H9 (cell line): Measurements from ENCODE around the gene MCF2L2. TPM values are rescaled to one million over a fixed set of nuclear protein-coding genes. Genes with fewer than 3 reads are reported as not detected.

Source experiments
- DNase-seq: peaks from one replicate; pipeline ENCODE4 v3.0.0-alpha.2; 2017
- H2AFZ ChIP-seq: one replicate; pipeline ENCODE4 v1.6.1; 2013; ENCODE audit warnings: mild to moderate bottlenecking, low read length, control low read depth, moderate library complexity
- H2AK5ac ChIP-seq: 2 replicates; pipeline ENCODE4 v1.6.1; 2013; ENCODE audit warnings: low read length, control low read depth, mixed read lengths; ENCODE audit not compliant: insufficient read length
- H2BK120ac ChIP-seq: one replicate; pipeline ENCODE4 v1.6.1; 2013; ENCODE audit warnings: low read depth, mild to moderate bottlenecking, low read length, control low read depth, inconsistent platforms; ENCODE audit not compliant: poor library complexity, severe bottlenecking
- H2BK12ac ChIP-seq: 2 replicates; pipeline ENCODE4 v1.6.1; 2013; ENCODE audit warnings: low read length, control low read depth, mixed read lengths, low read depth; ENCODE audit not compliant: insufficient read length
- H2BK15ac ChIP-seq: 2 replicates; pipeline ENCODE4 v1.6.1; 2013; ENCODE audit warnings: low read depth, low read length, control low read depth
- H2BK20ac ChIP-seq: one replicate; pipeline ENCODE4 v1.6.1; 2013; ENCODE audit warnings: low read depth, mild to moderate bottlenecking, low read length, control low read depth, inconsistent platforms; ENCODE audit not compliant: poor library complexity, severe bottlenecking
- H2BK5ac ChIP-seq: 2 replicates; pipeline ENCODE4 v1.6.1; 2013; ENCODE audit warnings: low read length, control low read depth, mixed read lengths; ENCODE audit not compliant: insufficient read length
- H3K14ac ChIP-seq: 2 replicates; pipeline ENCODE4 v1.6.1; 2013; ENCODE audit warnings: low read length, control low read depth; ENCODE audit not compliant: insufficient read depth
- H3K18ac ChIP-seq: 2 replicates; pipeline ENCODE4 v1.6.1; 2013; ENCODE audit warnings: low read depth, mild to moderate bottlenecking, mixed read lengths, low read length, control low read depth; ENCODE audit not compliant: insufficient read length
- H3K23ac ChIP-seq: 2 replicates; pipeline ENCODE4 v1.6.1; 2013; ENCODE audit warnings: low read length, control low read depth, mixed read lengths, low read depth; ENCODE audit not compliant: insufficient read length
- H3K23me2 ChIP-seq: 2 replicates; pipeline ENCODE4 v1.6.1; 2013; ENCODE audit warnings: low read depth, mild to moderate bottlenecking, mixed read lengths, low read length, control low read depth; ENCODE audit not compliant: insufficient read length, poor library complexity, severe bottlenecking
- H3K27ac ChIP-seq: 2 replicates; pipeline ENCODE4 v1.5.1; 2013; ENCODE audit warnings: low read length, control low read depth, mixed read lengths, low read depth; ENCODE audit not compliant: insufficient read length
- H3K27me3 ChIP-seq: 2 replicates; pipeline ENCODE4 v1.6.1; 2013; ENCODE audit warnings: low read length, control low read depth, inconsistent platforms; ENCODE audit not compliant: insufficient read depth
- H3K4ac ChIP-seq: 2 replicates; pipeline ENCODE4 v1.6.1; 2013; ENCODE audit warnings: low read depth, mild to moderate bottlenecking, control low read depth, inconsistent platforms, low read length, moderate library complexity
- H3K4me1 ChIP-seq: 2 replicates; pipeline ENCODE4 v1.6.1; 2013; ENCODE audit warnings: low read length, control low read depth, inconsistent platforms; ENCODE audit not compliant: insufficient read depth
- H3K4me2 ChIP-seq: 2 replicates; pipeline ENCODE4 v1.6.1; 2013; ENCODE audit warnings: low read length, control low read depth, mixed read lengths; ENCODE audit not compliant: insufficient read length, insufficient read depth
- H3K56ac ChIP-seq: 2 replicates; pipeline ENCODE4 v1.6.1; 2013; ENCODE audit warnings: low read depth, mild to moderate bottlenecking, mixed read lengths, low read length, control low read depth; ENCODE audit not compliant: insufficient read length
- H3K79me1 ChIP-seq: 2 replicates; pipeline ENCODE4 v1.6.1; 2013; ENCODE audit warnings: low read depth, mild to moderate bottlenecking, moderate library complexity, low read length, control low read depth, inconsistent platforms; ENCODE audit not compliant: insufficient read depth, poor library complexity, severe bottlenecking
- H3K79me2 ChIP-seq: 2 replicates; pipeline ENCODE4 v1.6.1; 2013; ENCODE audit warnings: low read length, control low read depth, inconsistent platforms; ENCODE audit not compliant: insufficient read depth
- H3K9ac ChIP-seq: 2 replicates; pipeline ENCODE4 v1.6.1; 2013; ENCODE audit warnings: low read length, control low read depth, mixed read lengths; ENCODE audit not compliant: insufficient read length; ENCODE audit errors: extremely low read depth
- H3K9me3 ChIP-seq: one replicate; pipeline ENCODE4 v1.6.1; 2013; ENCODE audit warnings: low read depth, low read length, inconsistent platforms; ENCODE audit not compliant: control insufficient read depth
- H3T11ph ChIP-seq: one replicate; pipeline ENCODE4 v1.6.1; 2013; ENCODE audit warnings: mild to moderate bottlenecking, low read length, control low read depth, inconsistent platforms
- H4K20me1 ChIP-seq: one replicate; pipeline ENCODE4 v1.6.1; 2013; ENCODE audit not compliant: control insufficient read depth, insufficient read length, insufficient read depth
- H4K5ac ChIP-seq: 2 replicates; pipeline ENCODE4 v1.6.1; 2013; ENCODE audit warnings: low read depth, mild to moderate bottlenecking, mixed read lengths, low read length, control low read depth; ENCODE audit not compliant: insufficient read length
- H4K8ac ChIP-seq: replicated peaks from 2 replicates; pipeline ENCODE4 v1.6.1; 2013; ENCODE audit warnings: low read length, control low read depth, mixed read lengths, low read depth; ENCODE audit not compliant: insufficient read length
- H4K91ac ChIP-seq: 2 replicates; pipeline ENCODE4 v1.6.1; 2013; ENCODE audit warnings: low read depth, mild to moderate bottlenecking, moderate library complexity, mixed read lengths, low read length, control low read depth; ENCODE audit not compliant: insufficient read length
- H3K27ac Mint-ChIP-seq, 3 experiments: 2 replicates in 2 of 3; 3 replicates in 1 of 3; pipeline ENCODE4 v1.8.0; 2020 to 2021; ENCODE audit warnings: mixed read lengths in 3 of 3, mild to moderate bottlenecking in 1 of 3, moderate library complexity in 1 of 3
- H3K27me3 Mint-ChIP-seq: 2 replicates; pipeline ENCODE4 v1.8.0; 2021; ENCODE audit warnings: low read depth, mild to moderate bottlenecking, moderate library complexity, mixed read lengths
- H3K36me3 Mint-ChIP-seq, 3 experiments: 2 replicates in 2 of 3; 3 replicates in 1 of 3; pipeline ENCODE4 v1.8.0; 2020 to 2021; ENCODE audit warnings: low read depth in 3 of 3, mixed read lengths in 3 of 3; ENCODE audit not compliant: insufficient read depth in 1 of 3
- H3K4me1 Mint-ChIP-seq, 2 experiments: 2 replicates each; pipeline ENCODE4 v1.8.0; 2020; ENCODE audit warnings: mixed read lengths in 2 of 2
- H3K4me3 Mint-ChIP-seq, 2 experiments: 2 replicates in 1 of 2; 3 replicates in 1 of 2; pipeline ENCODE4 v1.8.0; 2020 to 2021; ENCODE audit warnings: mild to moderate bottlenecking in 2 of 2, mixed read lengths in 2 of 2, moderate library complexity in 1 of 2
- H3K9me3 Mint-ChIP-seq, 2 experiments: 2 replicates in 1 of 2; 3 replicates in 1 of 2; pipeline ENCODE4 v1.8.0; 2020; ENCODE audit warnings: mild to moderate bottlenecking in 2 of 2, mixed read lengths in 2 of 2, moderate library complexity in 1 of 2
- WGBS: extraction: QIAGEN DNeasy Blood & Tissue Kit; methylation state at CpG from one replicate; pipeline ENCODE4 v1.1.7; 2013; ENCODE audit warnings: missing lambda C conversion rate, low lambda C conversion rate, mixed read lengths; ENCODE audit not compliant: insufficient read length; ENCODE audit errors: extremely low coverage; 5-methylcytosine and 5-hydroxymethylcytosine counted together
- total RNA-seq: library from RNA; stranded (reverse); gene quantifications from 2 replicates; pipeline ENCODE4 v1.2.1, GENCODE V29; 2021
- TF ChIP-seq, protein P1 (sequence below): fragments of 200-600 bp; sonication (generic); conservative IDR thresholded peaks from 3 replicates; pipeline ENCODE4 v1.8.0; 2021; ENCODE audit warnings: antibody characterized with exemption, mild to moderate bottlenecking

Gene MCF2L2
- total RNA-seq, 1 experiment from 2014 or later = 6.4 TPM

DNA sequence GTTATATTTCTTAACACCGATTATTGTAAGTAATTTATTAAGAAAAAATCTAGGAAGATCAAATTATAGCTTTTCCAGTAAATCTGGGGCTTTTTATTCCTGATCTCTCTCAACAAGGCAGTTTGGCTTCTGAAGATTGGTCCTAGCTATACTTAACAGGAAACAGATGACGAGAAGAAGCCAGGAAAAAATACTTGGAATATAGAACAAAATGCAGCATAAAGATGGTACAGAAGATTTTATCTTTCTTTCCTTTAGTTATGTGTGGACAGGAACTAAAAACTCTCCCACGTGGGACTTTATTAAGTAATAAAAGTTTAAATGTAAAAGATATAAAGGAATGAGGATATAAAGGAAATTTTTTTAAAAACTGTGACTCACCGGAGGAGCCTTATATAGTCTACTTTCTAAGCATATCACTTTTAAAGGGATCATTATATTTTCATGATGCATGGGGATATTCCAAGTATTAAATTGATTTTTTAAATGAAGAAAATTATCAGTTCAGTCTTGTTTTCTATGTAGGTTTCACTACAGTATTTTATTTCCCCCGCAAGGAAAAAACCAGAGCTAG lies 167.2 kb downstream of the MCF2L2 start:
- Histone ChIP-seq H4K8ac (no peak overlapping the region), H3K9ac (no peak overlapping the region), H2BK120ac (no peak overlapping the region), H2BK5ac (no peak overlapping the region), H2AFZ (no peak overlapping the region), H4K20me1 (no peaks in the 10 kb centered on the region), H3K27me3 (no peaks in the 10 kb centered on the region), H3K79me2 (no peaks in the 10 kb centered on the region), H2BK12ac (no peak overlapping the region), H2BK15ac (no peak overlapping the region), H3K27ac (no peak overlapping the region), H3K4me1 (peaks cover 12% of the 10 kb centered on the region; the same call in 1 of the 2 replicates), H3K23ac (no peak overlapping the region), H3K56ac (no peak overlapping the region), H3T11ph (no peak overlapping the region), H3K18ac (no peak overlapping the region), H3K14ac (no peak overlapping the region), H2AK5ac (no peak overlapping the region), H2BK20ac (no peak overlapping the region), H4K5ac (no peak overlapping the region), H4K91ac (no peak overlapping the region), H3K4ac (no peak overlapping the region), H3K23me2 (no peaks in the 10 kb centered on the region), H3K79me1 (no peaks in the 10 kb centered on the region), H3K9me3 (no peaks in the 10 kb centered on the region), H3K4me2 (no peak overlapping the region)
- TF ChIP-seq, protein P1, sequence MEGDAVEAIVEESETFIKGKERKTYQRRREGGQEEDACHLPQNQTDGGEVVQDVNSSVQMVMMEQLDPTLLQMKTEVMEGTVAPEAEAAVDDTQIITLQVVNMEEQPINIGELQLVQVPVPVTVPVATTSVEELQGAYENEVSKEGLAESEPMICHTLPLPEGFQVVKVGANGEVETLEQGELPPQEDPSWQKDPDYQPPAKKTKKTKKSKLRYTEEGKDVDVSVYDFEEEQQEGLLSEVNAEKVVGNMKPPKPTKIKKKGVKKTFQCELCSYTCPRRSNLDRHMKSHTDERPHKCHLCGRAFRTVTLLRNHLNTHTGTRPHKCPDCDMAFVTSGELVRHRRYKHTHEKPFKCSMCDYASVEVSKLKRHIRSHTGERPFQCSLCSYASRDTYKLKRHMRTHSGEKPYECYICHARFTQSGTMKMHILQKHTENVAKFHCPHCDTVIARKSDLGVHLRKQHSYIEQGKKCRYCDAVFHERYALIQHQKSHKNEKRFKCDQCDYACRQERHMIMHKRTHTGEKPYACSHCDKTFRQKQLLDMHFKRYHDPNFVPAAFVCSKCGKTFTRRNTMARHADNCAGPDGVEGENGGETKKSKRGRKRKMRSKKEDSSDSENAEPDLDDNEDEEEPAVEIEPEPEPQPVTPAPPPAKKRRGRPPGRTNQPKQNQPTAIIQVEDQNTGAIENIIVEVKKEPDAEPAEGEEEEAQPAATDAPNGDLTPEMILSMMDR = no peak
- no CpG with 5 or more reads among the region's 5 CpGs for WGBS
- peaks cover 0 to 4% (median 4%) of the 10 kb centered on the region in 3 experiments; a peak in 2 of 7 replicates for H3K36me3 Mint-ChIP-seq
- H3K4me3 Mint-ChIP-seq = no peak overlapping the region
- DNase-seq = no peak
- no peaks in the 10 kb centered on the region for H3K27me3 Mint-ChIP-seq
- peaks cover 2 to 10% of the 10 kb centered on the region in 2 experiments; a peak in 2 of 4 replicates for H3K4me1 Mint-ChIP-seq
- no peaks in the 10 kb centered on the region for H3K9me3 Mint-ChIP-seq
- H3K27ac Mint-ChIP-seq = no peak overlapping the region
